Measurements from ENCODE around the gene UBAP2L.

Gene UBAP2L

DNA sequence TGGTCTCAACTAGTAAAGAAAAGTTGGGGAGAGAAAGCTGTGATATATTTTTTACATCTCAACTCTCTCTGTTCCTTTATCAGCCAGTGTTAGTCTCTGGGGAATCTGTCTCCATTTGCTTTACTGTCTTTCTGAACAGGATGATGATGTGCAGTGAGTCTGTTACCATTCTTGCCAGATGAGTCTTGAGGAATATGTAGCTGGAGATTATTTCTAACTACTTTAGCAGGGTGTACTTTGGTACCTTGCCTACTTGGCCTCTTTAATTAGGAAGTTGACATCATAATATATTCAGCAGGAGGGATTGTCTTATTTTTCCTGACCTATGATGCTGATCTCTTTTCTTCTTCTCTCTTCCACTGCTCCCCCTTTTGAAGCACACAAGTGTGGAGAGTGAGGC, 35.9 kb downstream of the UBAP2L start:
- H3K4me1 ChIP-seq (ENCODE audit: control insufficient read depth, insufficient read depth, low read length) = no peaks in the 10 kb centered on the region
- no peak overlapping the region for H3K9ac ChIP-seq (ENCODE audit: low read depth, low read length)
- H3K27me3 ChIP-seq (ENCODE audit: control insufficient read depth, insufficient read depth, low read length) = no peaks in the 10 kb centered on the region
- peaks cover 97% of the 10 kb centered on the region for H3K36me3 ChIP-seq (ENCODE audit: control insufficient read depth, insufficient read depth, low read length)
- no peak overlapping the region for H3K4me3 ChIP-seq (ENCODE audit: low read depth, low read length)
- H3K27ac ChIP-seq (ENCODE audit: low read depth, low read length) = no peak overlapping the region
- no peaks in the 10 kb centered on the region for H3K9me3 ChIP-seq (ENCODE audit: control insufficient read depth, insufficient read depth, low read length)

GRCh38 chr1:154258784-154259183, 38.0 kb downstream of the UBAP2L start:
- Histone ChIP-seq H3K27me3 (ENCODE audit: control insufficient read depth, insufficient read depth, low read length) (no peaks in the 10 kb centered on the region), H3K27ac (ENCODE audit: low read depth, low read length) (no peak overlapping the region), H3K36me3 (ENCODE audit: control insufficient read depth, insufficient read depth, low read length) (peaks cover 99% of the 10 kb centered on the region), H3K4me1 (ENCODE audit: control insufficient read depth, insufficient read depth, low read length) (no peaks in the 10 kb centered on the region), H3K9me3 (ENCODE audit: control insufficient read depth, insufficient read depth, low read length) (no peaks in the 10 kb centered on the region), H3K4me3 (ENCODE audit: low read depth, low read length) (no peak overlapping the region), H3K9ac (ENCODE audit: low read depth, low read length) (no peak overlapping the region)

GRCh38 chr1:154260127-154260526, 39.4 kb downstream of the UBAP2L start:
- H3K9me3 ChIP-seq (ENCODE audit: control insufficient read depth, insufficient read depth, low read length) = no peaks in the 10 kb centered on the region
- no peak overlapping the region for H3K9ac ChIP-seq (ENCODE audit: low read depth, low read length)
- no peak overlapping the region for H3K4me3 ChIP-seq (ENCODE audit: low read depth, low read length)
- H3K36me3 ChIP-seq (ENCODE audit: control insufficient read depth, insufficient read depth, low read length) = peaks cover 99% of the 10 kb centered on the region
- no peaks in the 10 kb centered on the region for H3K27me3 ChIP-seq (ENCODE audit: control insufficient read depth, insufficient read depth, low read length)
- no peak overlapping the region for H3K27ac ChIP-seq (ENCODE audit: low read depth, low read length)
- no peaks in the 10 kb centered on the region for H3K4me1 ChIP-seq (ENCODE audit: control insufficient read depth, insufficient read depth, low read length)

DNA sequence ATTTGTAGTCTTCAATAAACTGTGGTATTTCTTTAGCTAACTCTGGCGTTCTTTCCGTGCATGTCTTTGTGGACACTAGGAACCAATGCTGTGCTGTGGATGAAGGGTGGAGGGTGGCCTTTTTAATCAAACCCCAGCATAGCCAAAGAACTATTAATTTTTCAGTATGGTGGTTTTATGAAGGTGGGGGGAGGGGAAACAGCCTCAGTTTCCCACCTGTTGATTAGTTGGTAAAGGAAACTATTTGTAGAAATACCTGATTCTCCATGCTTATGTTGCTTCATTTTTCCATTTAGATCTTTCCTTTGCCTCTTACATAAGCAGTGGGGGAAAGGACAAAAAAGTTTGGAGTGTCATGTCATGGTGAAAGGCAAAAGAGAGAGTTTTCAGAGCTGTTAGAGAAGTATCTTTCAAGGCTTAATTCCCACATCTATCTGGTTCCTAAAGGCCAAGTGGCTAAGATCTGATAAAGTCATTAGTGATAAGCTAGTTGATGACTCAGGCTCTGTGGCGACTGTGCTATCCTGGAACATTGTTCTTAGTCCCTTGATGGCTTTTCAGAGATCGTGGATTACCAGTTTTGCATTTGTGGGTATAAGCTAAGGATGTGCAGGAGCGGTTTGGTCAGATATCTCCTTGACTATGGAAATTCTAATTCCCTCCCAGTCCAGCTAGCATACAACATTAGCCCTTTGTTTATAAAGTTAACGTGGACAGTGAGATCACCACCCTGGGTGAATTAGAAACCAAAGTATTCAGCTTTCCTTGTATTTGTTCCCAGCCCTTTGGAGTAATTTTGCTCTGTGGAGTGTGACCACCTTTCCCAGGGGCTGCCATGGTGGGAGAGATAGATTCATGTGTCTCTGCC, 42.9 kb downstream of the UBAP2L start:
- no peak overlapping the region for H3K4me3 ChIP-seq (ENCODE audit: low read depth, low read length)
- H3K27ac ChIP-seq (ENCODE audit: low read depth, low read length) = no peak overlapping the region
- H3K4me1 ChIP-seq (ENCODE audit: control insufficient read depth, insufficient read depth, low read length) = no peaks in the 10 kb centered on the region
- peaks cover 94% of the 10 kb centered on the region for H3K36me3 ChIP-seq (ENCODE audit: control insufficient read depth, insufficient read depth, low read length)
- H3K27me3 ChIP-seq (ENCODE audit: control insufficient read depth, insufficient read depth, low read length) = no peaks in the 10 kb centered on the region
- no peaks in the 10 kb centered on the region for H3K9me3 ChIP-seq (ENCODE audit: control insufficient read depth, insufficient read depth, low read length)
- no peak overlapping the region for H3K9ac ChIP-seq (ENCODE audit: low read depth, low read length)

GRCh38 chr1:154264454-154264853, 43.7 kb downstream of the UBAP2L start:
- Histone ChIP-seq H3K9me3 (ENCODE audit: control insufficient read depth, insufficient read depth, low read length) (no peaks in the 10 kb centered on the region), H3K27me3 (ENCODE audit: control insufficient read depth, insufficient read depth, low read length) (no peaks in the 10 kb centered on the region), H3K4me3 (ENCODE audit: low read depth, low read length) (no peak overlapping the region), H3K4me1 (ENCODE audit: control insufficient read depth, insufficient read depth, low read length) (no peaks in the 10 kb centered on the region), H3K9ac (ENCODE audit: low read depth, low read length) (no peak overlapping the region), H3K27ac (ENCODE audit: low read depth, low read length) (no peak overlapping the region), H3K36me3 (ENCODE audit: control insufficient read depth, insufficient read depth, low read length) (peaks cover 95% of the 10 kb centered on the region)

GRCh38 chr1:154265586-154265985, 44.8 kb downstream of the UBAP2L start:
- no peaks in the 10 kb centered on the region for H3K9me3 ChIP-seq (ENCODE audit: control insufficient read depth, insufficient read depth, low read length)
- no peak overlapping the region for H3K9ac ChIP-seq (ENCODE audit: low read depth, low read length)
- H3K27ac ChIP-seq (ENCODE audit: low read depth, low read length) = no peak overlapping the region
- no peaks in the 10 kb centered on the region for H3K27me3 ChIP-seq (ENCODE audit: control insufficient read depth, insufficient read depth, low read length)
- no peak overlapping the region for H3K4me3 ChIP-seq (ENCODE audit: low read depth, low read length)
- H3K4me1 ChIP-seq (ENCODE audit: control insufficient read depth, insufficient read depth, low read length) = no peaks in the 10 kb centered on the region
- H3K36me3 ChIP-seq (ENCODE audit: control insufficient read depth, insufficient read depth, low read length) = peaks cover 93% of the 10 kb centered on the region

GRCh38 chr1:154270833-154271232, 50.1 kb downstream of the UBAP2L start:
- Histone ChIP-seq H3K27me3 (ENCODE audit: control insufficient read depth, insufficient read depth, low read length) (no peaks in the 10 kb centered on the region), H3K27ac (ENCODE audit: low read depth, low read length) (peak overlapping the region; percentile 27), H3K4me1 (ENCODE audit: control insufficient read depth, insufficient read depth, low read length) (no peaks in the 10 kb centered on the region; the same call in 1 of the 2 replicates), H3K4me3 (ENCODE audit: low read depth, low read length) (no peak overlapping the region), H3K9me3 (ENCODE audit: control insufficient read depth, insufficient read depth, low read length) (no peaks in the 10 kb centered on the region), H3K9ac (ENCODE audit: low read depth, low read length) (no peak overlapping the region), H3K36me3 (ENCODE audit: control insufficient read depth, insufficient read depth, low read length) (peaks cover 66% of the 10 kb centered on the region)

- peak within 1 kb of the TSS; percentile 82 for H3K27ac ChIP-seq (ENCODE audit: low read depth, low read length)
- H3K4me1 ChIP-seq (ENCODE audit: control insufficient read depth, insufficient read depth, low read length) = no peaks in the 10 kb centered on the region; the same call in 1 of the 2 replicates
- H3K9me3 ChIP-seq (ENCODE audit: control insufficient read depth, insufficient read depth, low read length) = no peaks in the 10 kb centered on the region
- H3K27me3 ChIP-seq (ENCODE audit: control insufficient read depth, insufficient read depth, low read length) = no peaks in the 10 kb centered on the region
- peaks cover 53% of the 10 kb centered on the region for H3K36me3 ChIP-seq (ENCODE audit: control insufficient read depth, insufficient read depth, low read length)
- peak within 1 kb of the TSS; percentile 87 for H3K9ac ChIP-seq (ENCODE audit: low read depth, low read length)
- peak within 1 kb of the TSS; percentile 95 for H3K4me3 ChIP-seq (ENCODE audit: low read depth, low read length)
Measured at GRCh38 chr1:154272217-154272998, 51.7 kb downstream of the UBAP2L start, which contains the start of gene HAX1. HAX1 (plus strand) TSS chr1:154272629; CDS start chr1:154272724, 95 bp downstream.

DNA sequence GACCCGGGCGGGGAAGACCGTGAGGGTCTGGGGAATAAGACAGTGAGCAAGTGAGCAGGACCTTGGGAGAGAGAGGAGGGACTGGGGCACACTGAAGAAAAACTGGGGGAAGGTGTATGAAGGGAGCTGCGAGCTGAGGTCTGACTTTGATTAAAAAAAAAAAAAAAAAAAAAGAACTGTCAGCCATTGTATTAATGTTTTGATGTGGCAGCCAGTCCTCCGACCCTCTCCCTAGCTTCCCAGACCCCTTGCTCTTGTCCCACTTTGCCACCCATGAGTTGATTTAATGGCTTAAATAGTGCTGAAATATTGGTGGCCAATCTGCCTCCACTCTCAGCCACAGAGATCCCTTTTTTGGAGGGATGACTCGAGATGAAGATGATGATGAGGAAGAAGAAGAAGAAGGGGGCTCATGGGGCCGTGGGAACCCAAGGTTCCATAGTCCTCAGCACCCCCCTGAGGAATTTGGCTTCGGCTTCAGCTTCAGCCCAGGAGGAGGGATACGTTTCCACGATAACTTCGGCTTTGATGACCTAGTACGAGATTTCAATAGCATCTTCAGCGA, 52.3 kb downstream of the UBAP2L start:
- Histone ChIP-seq H3K27ac (ENCODE audit: low read depth, low read length) (peak overlapping the region; percentile 82), H3K36me3 (ENCODE audit: control insufficient read depth, insufficient read depth, low read length) (peaks cover 49% of the 10 kb centered on the region), H3K9ac (ENCODE audit: low read depth, low read length) (peak overlapping the region; percentile 87), H3K4me1 (ENCODE audit: control insufficient read depth, insufficient read depth, low read length) (no peaks in the 10 kb centered on the region; the same call in 1 of the 2 replicates), H3K9me3 (ENCODE audit: control insufficient read depth, insufficient read depth, low read length) (no peaks in the 10 kb centered on the region), H3K27me3 (ENCODE audit: control insufficient read depth, insufficient read depth, low read length) (no peaks in the 10 kb centered on the region), H3K4me3 (ENCODE audit: low read depth, low read length) (peak overlapping the region; percentile 95)

GRCh38 chr1:154276797-154277196, 56.0 kb downstream of the UBAP2L start:
- Histone ChIP-seq H3K27ac (ENCODE audit: low read depth, low read length) (no peak overlapping the region), H3K9me3 (ENCODE audit: control insufficient read depth, insufficient read depth, low read length) (no peaks in the 10 kb centered on the region), H3K4me1 (ENCODE audit: control insufficient read depth, insufficient read depth, low read length) (no peaks in the 10 kb centered on the region; the same call in 1 of the 2 replicates), H3K27me3 (ENCODE audit: control insufficient read depth, insufficient read depth, low read length) (no peaks in the 10 kb centered on the region), H3K4me3 (ENCODE audit: low read depth, low read length) (no peak overlapping the region), H3K36me3 (ENCODE audit: control insufficient read depth, insufficient read depth, low read length) (peaks cover 20% of the 10 kb centered on the region), H3K9ac (ENCODE audit: low read depth, low read length) (no peak overlapping the region)

All from HUES48 (cell line).